Endothelial cell (in vitro differentiated cells): Measurements from ENCODE around the gene GGACT. TPM values are rescaled to one million over a fixed set of nuclear protein-coding genes. Genes with fewer than 3 reads are reported as not detected.

ENCODE experiments used
- DNase-seq: peaks from one replicate; pipeline ENCODE4 v3.0.0; 2021; ENCODE audit warnings: low spot score
- H3K27ac Mint-ChIP-seq: one replicate; pipeline ENCODE4 v1.8.0; 2021; ENCODE audit warnings: mixed read lengths, inconsistent platforms; ENCODE audit not compliant: unreplicated experiment
- H3K27me3 Mint-ChIP-seq: one replicate; pipeline ENCODE4 v1.8.0; 2021; ENCODE audit warnings: mild to moderate bottlenecking, moderate library complexity, mixed read lengths, inconsistent platforms; ENCODE audit not compliant: unreplicated experiment
- H3K36me3 Mint-ChIP-seq: one replicate; pipeline ENCODE4 v1.8.0; 2021; ENCODE audit warnings: mild to moderate bottlenecking, low read depth, mixed read lengths, inconsistent platforms; ENCODE audit not compliant: unreplicated experiment
- H3K4me1 Mint-ChIP-seq: one replicate; pipeline ENCODE4 v1.8.0; 2021; ENCODE audit warnings: mild to moderate bottlenecking, mixed read lengths, inconsistent platforms; ENCODE audit not compliant: unreplicated experiment
- H3K4me3 Mint-ChIP-seq: one replicate; pipeline ENCODE4 v1.8.0; 2021; ENCODE audit warnings: mild to moderate bottlenecking, mixed read lengths, inconsistent platforms; ENCODE audit not compliant: unreplicated experiment
- H3K9me3 Mint-ChIP-seq: one replicate; pipeline ENCODE4 v1.8.0; 2021; ENCODE audit warnings: mixed read lengths, inconsistent platforms; ENCODE audit not compliant: unreplicated experiment
- CTCF ChIP-seq: fragments of 200-600 bp; sonication (generic); IDR thresholded peaks from one replicate; pipeline ENCODE4 v1.5.0; 2021; ENCODE audit warnings: antibody characterized with exemption; ENCODE audit not compliant: unreplicated experiment
- total RNA-seq: library from RNA; stranded (reverse); fragmentation: NEBNext Ultra II Directional; extraction: Animal tissue kit (Norgen Biotek cat#: 25700); gene quantifications from one replicate; pipeline ENCODE4 v1.2.1, GENCODE V29; 2021; ENCODE audit not compliant: unreplicated experiment

Gene GGACT
- total RNA-seq, 1 donor from 2014 or later = 7.0 TPM

DNA sequence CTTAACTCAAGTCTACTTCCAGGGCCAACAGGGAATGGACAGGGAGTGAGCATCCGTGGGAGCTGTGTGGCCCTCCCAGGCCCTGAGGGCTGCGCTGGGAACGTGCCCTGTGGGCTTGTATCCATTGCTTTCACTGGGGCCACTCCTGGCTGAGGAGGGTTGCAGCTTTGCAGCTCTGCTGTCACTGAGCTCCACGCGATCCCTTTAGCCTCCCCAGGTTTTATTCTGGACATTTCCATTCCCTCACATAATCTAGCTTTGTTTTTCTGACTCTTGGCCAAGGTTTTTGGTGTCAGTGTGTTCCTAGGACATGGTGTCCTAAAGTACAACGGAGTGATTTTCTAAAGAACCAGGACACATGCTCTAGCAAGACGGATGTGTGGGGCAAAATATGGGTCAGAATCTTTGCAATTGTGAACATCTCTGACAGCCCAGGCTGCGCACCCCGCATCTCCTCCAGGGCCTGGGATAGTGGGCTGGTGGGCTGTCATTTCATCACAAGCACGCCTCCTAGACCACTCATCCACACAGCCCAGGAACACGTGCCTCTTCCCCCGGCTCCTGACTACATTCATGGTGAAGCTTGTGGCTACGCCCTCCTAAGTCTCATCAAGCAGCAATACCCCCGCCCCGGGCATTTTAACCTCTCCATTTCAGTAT, 28.0 kb downstream of the GGACT start:
- no peak for DNase-seq
- Mint-ChIP-seq H3K4me1 (no peaks in the 10 kb centered on the region), H3K27ac (no peak overlapping the region), H3K4me3 (no peak overlapping the region), H3K27me3 (peaks cover 2% of the 10 kb centered on the region), H3K9me3 (no peaks in the 10 kb centered on the region), H3K36me3 (peaks cover 5% of the 10 kb centered on the region)
- TF ChIP-seq CTCF = no peak

GRCh38 chr13:100559886-100560285, 28.7 kb downstream of the GGACT start:
- H3K36me3 Mint-ChIP-seq = peaks cover 3% of the 10 kb centered on the region
- no peaks in the 10 kb centered on the region for H3K9me3 Mint-ChIP-seq
- TF ChIP-seq CTCF = no peak
- no peak overlapping the region for H3K4me3 Mint-ChIP-seq
- H3K27ac Mint-ChIP-seq = no peak overlapping the region
- no peak for DNase-seq
- H3K27me3 Mint-ChIP-seq = peaks cover 2% of the 10 kb centered on the region
- no peaks in the 10 kb centered on the region for H3K4me1 Mint-ChIP-seq

- no peak overlapping the region for H3K27ac Mint-ChIP-seq
- no peaks in the 10 kb centered on the region for H3K4me1 Mint-ChIP-seq
- no peak overlapping the region for H3K4me3 Mint-ChIP-seq
- DNase-seq = no peak
- H3K27me3 Mint-ChIP-seq = peaks cover 5% of the 10 kb centered on the region
- no peaks in the 10 kb centered on the region for H3K9me3 Mint-ChIP-seq
- no peak for TF ChIP-seq CTCF
- H3K36me3 Mint-ChIP-seq = no peaks in the 10 kb centered on the region
These were observed 35.8 kb downstream of the GGACT start for GRCh38 chr13:100552755-100553154.

DNA sequence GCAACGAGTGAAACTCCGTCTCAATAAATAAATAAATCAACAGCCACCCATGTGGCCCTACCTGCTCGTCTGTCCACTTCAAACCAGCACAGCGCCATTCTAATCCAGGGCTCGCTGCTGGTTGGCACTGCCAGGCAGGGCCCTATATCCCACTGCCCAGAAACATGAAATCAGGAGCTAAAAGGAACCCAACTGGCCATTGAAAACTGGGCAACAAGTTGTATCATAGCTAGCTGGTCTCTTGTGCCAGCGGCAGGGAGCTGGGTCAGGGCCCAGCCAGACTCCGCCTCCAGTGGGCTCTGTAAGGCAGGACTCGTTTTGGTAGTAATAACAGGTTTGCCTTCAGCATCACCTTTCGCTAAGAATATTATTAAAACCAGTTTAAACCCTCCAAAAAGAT, 39.3 kb downstream of the GGACT start:
- DNase-seq = no peak
- Mint-ChIP-seq H3K4me1 (peaks cover 5% of the 10 kb centered on the region), H3K27ac (no peak overlapping the region), H3K4me3 (no peak overlapping the region), H3K36me3 (no peaks in the 10 kb centered on the region), H3K9me3 (no peaks in the 10 kb centered on the region), H3K27me3 (peaks cover 5% of the 10 kb centered on the region)
- no peak for TF ChIP-seq CTCF

DNA sequence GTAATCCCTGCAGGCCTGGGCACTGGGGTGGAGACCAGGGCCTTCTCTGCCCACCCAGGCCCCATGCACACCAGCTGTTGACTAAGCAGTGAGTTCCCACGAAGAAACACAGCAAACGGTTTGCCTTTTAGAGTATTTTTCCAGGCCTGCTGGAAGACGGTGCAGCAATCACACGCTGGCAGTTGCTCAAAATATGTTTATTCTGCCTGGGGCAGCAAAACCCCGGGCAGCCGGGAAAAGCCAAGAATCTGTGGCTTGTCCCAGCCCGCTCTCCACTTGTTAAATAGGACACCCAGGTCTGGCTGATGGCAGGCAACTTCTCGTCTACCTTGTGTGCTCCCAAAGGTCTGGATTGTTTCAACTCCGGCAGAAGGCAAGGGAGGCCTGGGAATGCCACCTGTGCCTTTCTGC, 40.8 kb downstream of the GGACT start:
- Mint-ChIP-seq H3K9me3 (no peaks in the 10 kb centered on the region), H3K4me1 (peaks cover 5% of the 10 kb centered on the region), H3K27me3 (peaks cover 3% of the 10 kb centered on the region), H3K27ac (no peak overlapping the region), H3K36me3 (no peaks in the 10 kb centered on the region), H3K4me3 (no peak overlapping the region)
- no peak for TF ChIP-seq CTCF
- no peak for DNase-seq
